ENCODE measurements around the gene ITGB3BP.
"Not testable (repeated sequence)": the region's sequence is repeated elsewhere in the genome, so short reads cannot be mapped to it uniquely, and the experiment has no call there.

ITGB3BP gene

GRCh38 chr1:63506782-63507181 lies 16.2 kb downstream of the ITGB3BP start:
- DNase-seq (ENCODE audit: low spot score) = no peak

- no peak for DNase-seq (ENCODE audit: low spot score)
Measured at GRCh38 chr1:63501256-63501655, 21.8 kb downstream of the ITGB3BP start.

GRCh38 chr1:63498106-63498505 lies 24.9 kb downstream of the ITGB3BP start:
- no peak for DNase-seq (ENCODE audit: low spot score)

- DNase-seq (ENCODE audit: low spot score) = no peak
Measured at GRCh38 chr1:63497577-63497976, 25.4 kb downstream of the ITGB3BP start.

GRCh38 chr1:63487336-63488065 lies 35.5 kb downstream of the ITGB3BP start:
- DNase-seq (ENCODE audit: low spot score) = no peak

GRCh38 chr1:63486629-63487028 lies 36.4 kb downstream of the ITGB3BP start:
- DNase-seq (ENCODE audit: low spot score) = no peak

GRCh38 chr1:63480057-63480456 lies 43.0 kb downstream of the ITGB3BP start:
- no peak for DNase-seq (ENCODE audit: low spot score)

GRCh38 chr1:63475761-63476160 lies 47.3 kb downstream of the ITGB3BP start:
- DNase-seq (ENCODE audit: low spot score) = no peak

GRCh38 chr1:63468683-63469082 lies 54.3 kb downstream of the ITGB3BP start:
- not testable (repeated sequence) for DNase-seq (ENCODE audit: low spot score)

- DNase-seq (ENCODE audit: low spot score) = no peak
Measured at GRCh38 chr1:63466759-63467158, 56.3 kb downstream of the ITGB3BP start.

- no peak for DNase-seq (ENCODE audit: low spot score)
Measured at GRCh38 chr1:63466181-63466580, 56.8 kb downstream of the ITGB3BP start.

- DNase-seq (ENCODE audit: low spot score) = no peak
Measured at GRCh38 chr1:63463248-63463647, 59.8 kb downstream of the ITGB3BP start.

- no peak for DNase-seq (ENCODE audit: low spot score)
Measured at GRCh38 chr1:63461661-63462230, 61.3 kb downstream of the ITGB3BP start.

GRCh38 chr1:63458750-63459149 lies 64.3 kb downstream of the ITGB3BP start:
- DNase-seq (ENCODE audit: low spot score) = no peak

- DNase-seq (ENCODE audit: low spot score) = no peak
Measured at GRCh38 chr1:63454269-63454668, 68.8 kb downstream of the ITGB3BP start.

GRCh38 chr1:63453232-63453631 lies 69.8 kb downstream of the ITGB3BP start:
- no peak for DNase-seq (ENCODE audit: low spot score)

- no peak for DNase-seq (ENCODE audit: low spot score)
Measured at GRCh38 chr1:63450416-63450815, 72.6 kb downstream of the ITGB3BP start.

GRCh38 chr1:63448731-63449246 lies 74.2 kb downstream of the ITGB3BP start:
- no peak for DNase-seq (ENCODE audit: low spot score)

GRCh38 chr1:63442141-63442475 lies 80.9 kb downstream of the ITGB3BP start:
- DNase-seq (ENCODE audit: low spot score) = no peak

- no peak for DNase-seq (ENCODE audit: low spot score)
Measured at GRCh38 chr1:63435161-63435560, 87.9 kb downstream of the ITGB3BP start.

- no peak for DNase-seq (ENCODE audit: low spot score)
Measured at GRCh38 chr1:63429281-63429680, 93.7 kb downstream of the ITGB3BP start.

- no peak for DNase-seq (ENCODE audit: low spot score)
Measured at GRCh38 chr1:63428815-63429214, 94.2 kb downstream of the ITGB3BP start.

- no peak for DNase-seq (ENCODE audit: low spot score)
Measured at GRCh38 chr1:63423649-63424048, 99.4 kb downstream of the ITGB3BP start.

GRCh38 chr1:63420746-63421145 lies 102.3 kb downstream of the ITGB3BP start:
- DNase-seq (ENCODE audit: low spot score) = not testable (repeated sequence)

All from putamen (tissue), 1 donor.